LNCAP (cell line): Measurements from ENCODE around the gene ARFIP2.

Experiments used
- CTCF ChIP-seq: fragments of 450-650 bp; IDR thresholded peaks from 2 replicates; pipeline ENCODE4 v1.5.1; 2017; ENCODE audit warnings: mild to moderate bottlenecking

Gene ARFIP2

GRCh38 chr11:6437993-6438392 lies 43.1 kb downstream of the ARFIP2 start:
- no peak for TF ChIP-seq CTCF

GRCh38 chr11:6437423-6437822 lies 43.7 kb downstream of the ARFIP2 start:
- no peak for TF ChIP-seq CTCF

- no peak for TF ChIP-seq CTCF
Measured at GRCh38 chr11:6433998-6434660, 47.0 kb downstream of the ARFIP2 start.

- TF ChIP-seq CTCF = no peak
Measured at GRCh38 chr11:6431861-6432260, 49.3 kb downstream of the ARFIP2 start.

- TF ChIP-seq CTCF = no peak
Measured at GRCh38 chr11:6427516-6427915, 53.6 kb downstream of the ARFIP2 start.
